Ramos (cell line): Measurements from ENCODE around the gene CTRB2.

ENCODE experiments used
- in situ Hi-C: fragments of 300-500 bp; cut with MboI; formaldehyde crosslinking; loops from one replicate; pipeline ENCODE4 v1.14.3; 2022; ENCODE audit warnings: low sequenced_read_pairs; ENCODE audit not compliant: unreplicated experiment

CTRB2 gene

DNA sequence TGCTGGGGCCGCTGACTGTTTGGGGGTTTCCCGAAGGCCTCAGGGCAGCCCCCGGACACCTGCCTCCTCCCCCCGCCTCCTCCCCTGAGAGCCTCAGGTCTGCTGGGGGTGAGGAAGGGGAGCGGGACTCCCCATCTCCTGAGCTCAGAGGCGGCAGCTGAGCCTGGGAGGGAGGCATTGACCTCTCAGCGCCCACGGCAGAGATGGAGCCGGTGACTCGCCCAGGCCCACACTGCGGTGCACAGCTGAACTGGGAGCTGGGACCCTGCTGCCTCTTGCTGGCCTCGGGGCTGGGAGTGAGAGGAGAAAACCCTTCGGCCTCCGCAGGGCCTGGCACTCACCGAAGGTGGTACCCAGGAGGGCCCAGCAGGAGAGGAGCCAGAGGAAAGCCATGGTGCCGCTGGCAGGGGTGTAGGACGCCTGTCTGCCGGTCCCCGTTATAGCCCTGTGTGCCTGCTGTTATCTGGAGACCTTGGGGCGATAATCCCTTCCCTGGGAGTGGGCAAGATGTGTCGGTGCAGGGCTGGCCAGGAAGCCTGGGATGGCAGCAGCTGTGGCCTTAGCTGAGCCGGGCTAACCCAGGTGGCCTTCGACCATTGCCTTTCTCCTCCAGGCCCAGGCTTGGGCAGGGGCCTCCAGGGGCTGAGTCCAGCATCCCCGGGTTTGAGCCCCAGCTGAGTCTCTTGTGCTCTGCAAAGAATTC is at the start of gene CTRB2:
CTRB2 (minus strand) TSS at position 413 of the 703 bp plus-strand sequence; CDS start at position 393, 20 bp downstream.
- in situ Hi-C loops: loop anchor here (10.0 to 25.0 kb wide), 2 partner anchors 178 to 555 kb away; no protein-coding TSS in a partner anchor

DNA sequence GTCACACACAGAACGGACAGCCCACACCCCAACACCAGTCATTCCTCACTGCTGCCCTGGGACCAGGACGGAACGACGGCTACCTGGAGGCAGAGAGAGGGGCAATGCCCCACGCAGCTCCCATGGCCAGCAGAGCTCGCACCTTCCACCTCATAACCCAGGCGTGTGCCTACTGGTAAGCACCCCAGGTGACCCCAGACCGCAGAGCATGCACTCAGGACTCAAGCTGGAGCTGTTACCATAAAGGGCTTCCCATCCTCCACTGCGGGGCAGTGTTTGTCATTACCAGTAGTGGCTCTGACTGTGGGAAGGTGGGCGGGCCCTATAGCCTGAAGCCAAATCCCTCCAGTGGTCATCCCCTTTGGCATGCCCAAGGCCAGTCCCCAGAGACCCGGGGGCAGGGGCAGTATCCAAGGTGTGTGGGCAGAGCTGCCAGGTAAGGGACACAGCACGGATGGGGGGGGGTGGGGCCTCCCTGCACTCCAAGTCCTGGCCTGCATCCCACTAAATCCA is 49.2 kb upstream of the CTRB2 start:
- in situ Hi-C loops: no loop called here

DNA sequence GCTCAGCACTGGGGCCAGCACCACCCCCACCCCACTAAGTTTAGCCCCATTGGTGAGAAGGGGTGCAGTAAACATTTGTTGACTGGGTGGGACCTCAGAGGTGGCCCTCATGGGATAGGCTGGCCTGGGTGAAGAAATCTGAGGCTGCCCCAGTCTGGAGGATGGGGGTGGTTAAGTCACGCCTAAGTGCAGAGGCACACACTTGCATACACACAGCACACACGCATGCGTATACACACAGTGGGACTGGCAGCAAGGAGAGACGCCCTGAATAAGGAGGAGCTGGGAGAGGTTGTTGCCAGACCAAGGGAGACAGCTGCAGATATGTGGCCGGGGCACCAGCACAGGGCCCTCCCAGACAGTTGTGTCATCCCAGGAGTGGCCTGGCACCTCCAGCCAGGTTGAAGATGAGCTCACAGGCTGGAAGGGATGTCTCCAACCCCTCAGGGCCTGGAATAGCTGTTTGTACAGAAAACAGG is 47.4 kb upstream of the CTRB2 start:
- in situ Hi-C loops: no loop called here

DNA sequence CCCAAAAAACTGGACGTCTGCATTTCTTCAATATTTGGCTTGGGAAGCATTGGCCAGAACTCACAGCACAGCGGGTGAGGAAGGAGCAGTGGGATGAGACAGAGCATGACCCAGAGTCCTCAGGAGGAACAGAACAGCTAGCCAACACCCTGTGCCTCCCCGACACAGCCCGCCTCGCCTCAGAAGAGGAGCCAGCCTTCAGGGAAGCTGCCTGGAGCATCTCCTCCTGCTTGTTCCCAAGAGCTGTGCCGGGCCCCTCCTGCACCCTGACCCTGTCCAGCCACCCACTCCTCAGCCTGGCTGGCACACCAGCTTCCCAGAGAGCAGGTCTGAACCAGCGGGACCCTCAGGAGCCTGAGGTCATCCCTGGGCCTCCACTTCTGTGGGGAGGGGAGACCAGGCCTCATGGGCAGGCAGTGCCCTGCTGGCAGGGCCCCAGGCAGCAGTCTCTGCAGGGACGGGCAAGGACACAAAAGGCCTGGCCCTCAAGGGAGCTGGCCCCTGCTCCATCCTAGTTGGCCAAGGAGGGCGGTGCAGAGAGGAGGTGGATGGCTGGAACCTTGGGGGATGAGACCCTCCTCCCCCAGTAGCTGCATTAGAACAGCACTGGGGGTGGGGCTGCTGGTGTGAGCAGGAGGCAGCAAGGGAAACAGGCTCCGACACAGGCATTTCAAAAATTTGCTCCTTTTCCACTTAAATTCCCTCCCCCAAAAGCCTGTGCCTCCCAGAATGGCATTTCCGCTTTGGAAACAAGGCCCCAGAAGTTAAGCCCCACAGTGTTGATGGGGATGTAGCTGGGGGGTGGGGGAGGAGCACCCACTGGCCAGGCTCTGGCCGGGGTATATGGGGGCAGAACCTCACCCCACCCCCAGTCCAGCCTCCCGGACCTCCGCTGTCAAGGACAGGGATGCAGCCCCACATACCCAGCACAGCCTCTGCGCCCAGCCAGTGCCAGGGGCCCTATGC is 46.3 kb upstream of the CTRB2 start:
- in situ Hi-C loops: no loop called here

DNA sequence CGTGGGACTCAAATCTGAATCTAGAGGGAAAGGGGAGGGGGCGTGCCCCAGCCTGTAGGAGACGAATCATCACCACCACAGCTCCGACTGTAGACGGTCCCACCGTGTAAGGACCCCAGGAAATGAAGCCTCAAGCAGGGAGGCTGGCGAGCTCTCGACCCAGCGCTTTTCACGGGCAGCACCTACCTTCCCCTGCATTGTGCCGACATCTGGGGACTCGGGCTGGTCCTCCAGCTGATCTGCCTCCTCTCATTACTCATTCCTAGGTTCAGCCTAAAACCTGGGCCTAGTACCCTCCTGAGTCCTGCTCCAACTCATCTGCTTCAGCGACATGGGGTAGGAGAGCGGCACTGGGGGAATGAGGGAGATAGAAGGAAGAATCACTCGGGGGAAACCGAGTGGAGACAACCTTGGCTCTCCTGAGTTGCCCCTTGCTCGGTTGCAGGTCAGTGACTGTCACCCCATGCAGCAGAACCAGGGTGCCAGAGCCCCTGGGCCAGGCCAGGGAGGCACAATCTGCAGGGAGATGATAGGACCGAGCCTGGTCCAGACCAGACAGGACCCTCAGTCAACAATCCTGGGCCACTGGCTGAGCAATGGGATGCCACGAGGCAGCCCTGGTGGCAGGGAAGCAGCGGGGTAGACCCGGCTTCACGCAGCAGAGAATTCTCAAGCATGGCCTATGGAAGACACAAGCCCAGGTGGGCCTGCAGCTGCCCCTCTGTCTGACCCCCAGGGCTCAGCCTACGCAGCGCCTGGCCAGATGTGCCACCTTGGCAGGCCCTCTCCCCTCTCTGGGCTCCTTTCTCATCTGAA is 45.3 kb upstream of the CTRB2 start:
- in situ Hi-C loops: no loop called here

DNA sequence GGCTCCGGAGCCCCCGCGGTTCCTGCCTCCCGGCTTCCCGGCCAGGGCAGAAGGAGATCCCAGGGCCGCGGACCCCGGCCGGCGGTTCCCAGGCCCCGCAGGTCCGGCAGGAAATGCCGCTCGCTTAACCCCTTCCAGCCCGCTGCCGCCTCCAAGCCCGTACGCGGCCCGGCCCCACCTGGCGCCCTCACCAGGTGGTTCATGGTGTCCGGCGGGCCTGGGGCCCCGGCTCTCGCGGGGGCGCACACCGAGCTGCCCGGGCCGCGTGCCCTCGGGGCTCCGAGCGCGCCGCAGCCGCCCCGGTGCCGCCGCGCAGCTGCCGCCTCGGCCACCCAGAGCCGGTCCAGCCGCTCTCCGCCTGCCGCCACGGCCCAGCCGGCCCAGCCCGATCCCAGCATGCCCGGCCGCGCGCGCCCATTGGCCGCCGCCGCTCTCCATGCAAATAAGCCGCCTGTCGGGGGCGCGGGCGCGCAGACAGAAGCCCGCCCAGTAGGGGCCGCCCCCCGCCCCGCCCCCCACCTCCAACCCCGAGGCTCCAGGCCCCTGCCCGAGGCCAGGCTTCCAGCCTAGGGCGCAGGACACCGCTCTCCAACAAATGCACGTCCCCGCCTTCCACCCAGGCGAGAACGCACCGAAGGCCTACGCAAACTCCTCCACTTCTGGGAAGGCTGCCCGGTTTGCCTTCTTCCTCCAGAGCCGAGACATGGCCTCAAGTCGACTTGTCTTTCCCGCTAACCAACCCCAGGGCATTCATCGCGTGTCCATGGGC is 44.5 kb upstream of the CTRB2 start, which contains the start of gene BCAR1:
BCAR1 (minus strand) TSS at position 345 of the 769 bp plus-strand sequence; CDS start at position 203, 142 bp downstream.
- in situ Hi-C loops: no loop called here

DNA sequence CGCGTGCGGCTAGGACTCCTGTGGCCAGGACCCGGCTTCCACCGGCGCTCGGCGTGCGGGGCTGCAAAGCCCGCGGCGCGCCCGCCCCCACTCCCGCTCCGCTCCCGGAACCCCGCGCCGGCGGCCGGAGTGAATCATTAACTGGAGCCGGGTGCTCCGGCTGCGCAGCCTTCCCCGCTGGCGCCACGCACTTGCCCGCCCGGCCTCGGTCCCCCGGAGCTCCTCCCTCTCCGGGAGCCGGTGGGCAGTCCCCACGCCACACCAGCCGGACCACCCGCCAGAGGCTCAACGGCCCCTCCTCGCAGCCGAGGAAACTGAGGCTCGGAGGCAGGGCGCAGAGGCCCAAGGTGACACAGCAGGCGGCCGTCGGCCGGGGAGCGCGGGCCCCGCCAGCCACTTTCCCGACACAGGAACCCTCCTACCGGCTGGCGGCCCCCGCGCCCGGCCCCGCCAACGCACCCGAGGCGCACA is 43.9 kb upstream of the CTRB2 start:
- in situ Hi-C loops: no loop called here

DNA sequence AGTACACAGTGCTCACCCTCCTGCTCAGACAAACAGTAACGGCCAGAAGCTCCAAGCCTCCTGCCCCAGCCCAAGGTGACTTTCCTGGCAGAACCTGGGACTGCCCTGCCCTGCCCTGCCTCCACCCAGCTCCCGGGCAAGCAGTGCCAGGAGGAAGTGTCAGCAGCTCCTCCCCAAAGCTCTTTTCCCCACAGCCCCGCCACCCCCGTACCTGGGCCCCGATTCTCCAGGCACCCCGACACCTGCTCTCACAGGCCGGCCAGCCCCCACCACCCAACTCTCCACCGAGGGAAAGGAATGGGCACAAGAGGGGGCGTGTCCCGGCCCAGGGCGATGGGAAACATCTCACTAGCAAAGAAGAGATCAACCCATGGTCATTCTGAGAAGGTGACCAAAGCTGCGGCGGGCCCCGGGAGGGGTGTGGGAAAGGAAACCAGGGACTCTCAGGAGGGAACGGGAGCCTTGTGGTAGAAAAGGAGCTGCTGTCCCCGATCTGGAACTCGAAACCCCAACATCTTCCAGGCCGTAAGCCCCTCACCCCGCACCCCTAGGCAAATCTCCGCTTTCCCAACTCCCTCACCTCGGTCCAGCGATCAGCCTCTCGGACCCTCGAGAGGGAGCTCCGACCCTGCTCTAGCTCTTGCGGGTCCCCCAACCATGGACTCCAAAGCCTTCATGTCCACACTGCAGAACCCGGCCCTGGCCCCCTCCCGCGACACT is 43.3 kb upstream of the CTRB2 start:
- in situ Hi-C loops: no loop called here

DNA sequence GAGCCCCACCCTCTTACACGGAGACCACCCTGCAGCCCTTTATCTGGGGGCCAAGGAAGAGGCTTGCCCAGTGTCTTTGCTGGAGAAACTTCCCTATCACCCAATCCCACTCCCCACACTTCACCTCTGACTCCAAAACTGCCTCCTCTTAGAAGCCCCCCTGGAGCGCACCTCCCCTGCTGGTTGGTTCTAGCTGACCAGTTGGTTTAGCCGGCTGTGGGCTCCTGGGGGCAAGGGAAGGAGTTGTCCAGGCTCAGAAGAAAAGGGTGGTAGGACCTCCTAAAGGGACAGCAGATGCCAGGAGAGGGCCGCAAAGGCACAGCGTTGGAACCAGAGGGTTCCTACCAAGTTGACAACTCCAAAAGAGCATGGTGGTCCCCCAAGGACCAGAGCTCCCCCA is 42.5 kb upstream of the CTRB2 start:
- in situ Hi-C loops: no loop called here

DNA sequence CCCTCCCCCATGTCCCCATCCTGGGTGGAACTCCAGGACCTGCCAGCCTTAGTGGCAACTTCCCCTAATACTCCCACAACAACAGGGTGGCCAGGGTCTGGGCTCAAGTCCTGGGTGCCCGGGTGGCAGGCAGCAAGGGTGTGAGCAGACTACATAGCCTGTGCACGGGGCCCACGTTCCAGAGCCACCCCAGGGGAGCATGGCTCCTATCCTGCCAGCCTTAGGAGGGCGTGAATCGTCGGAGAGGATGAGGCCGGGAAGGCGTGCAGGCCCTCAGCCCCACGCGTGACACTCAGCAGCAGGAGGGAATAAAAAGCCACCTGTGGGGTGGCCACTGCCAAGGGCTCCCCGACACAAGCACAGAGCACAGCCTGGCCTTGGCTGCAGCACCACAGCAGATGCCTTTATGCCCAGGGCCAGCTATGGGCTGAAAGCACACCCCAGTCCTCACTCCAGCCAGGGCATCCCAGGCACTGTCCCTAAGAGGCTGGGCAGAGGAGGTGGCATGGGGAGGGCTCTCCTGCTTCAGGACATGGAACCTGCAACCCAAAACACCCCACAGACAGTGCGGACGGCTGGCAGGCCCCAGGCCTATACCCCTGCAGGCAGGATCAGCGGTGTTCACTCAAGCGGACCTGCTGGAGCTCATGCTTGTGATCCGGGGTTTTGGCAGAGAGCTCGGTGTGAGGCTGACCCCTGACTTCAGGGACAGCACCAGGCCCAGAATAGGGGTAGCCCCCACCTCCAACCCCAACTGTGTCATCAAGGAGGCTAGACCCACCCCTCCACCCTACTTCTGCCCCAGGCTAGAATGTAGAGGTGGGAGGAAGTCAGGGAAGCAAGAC is 41.8 kb upstream of the CTRB2 start:
- in situ Hi-C loops: no loop called here

DNA sequence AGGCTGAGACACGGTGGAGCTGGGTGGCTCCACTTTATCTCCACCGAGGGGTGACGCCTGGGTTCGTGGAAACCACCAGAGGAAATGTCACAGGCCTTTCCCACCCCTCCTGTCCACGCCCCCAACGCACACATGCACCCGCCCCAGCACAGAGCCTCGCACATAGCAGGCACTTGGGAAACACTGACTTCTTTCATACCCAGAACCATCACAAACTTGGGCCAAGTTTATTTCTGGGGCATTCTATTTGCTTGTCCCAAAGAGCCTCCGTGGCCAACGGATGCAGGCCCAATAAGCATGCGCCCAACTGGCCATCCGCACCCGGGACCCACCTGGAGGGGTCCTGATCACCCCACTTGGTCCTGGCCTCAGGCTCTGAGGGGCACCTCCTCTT is 41.2 kb upstream of the CTRB2 start:
- in situ Hi-C loops: no loop called here

DNA sequence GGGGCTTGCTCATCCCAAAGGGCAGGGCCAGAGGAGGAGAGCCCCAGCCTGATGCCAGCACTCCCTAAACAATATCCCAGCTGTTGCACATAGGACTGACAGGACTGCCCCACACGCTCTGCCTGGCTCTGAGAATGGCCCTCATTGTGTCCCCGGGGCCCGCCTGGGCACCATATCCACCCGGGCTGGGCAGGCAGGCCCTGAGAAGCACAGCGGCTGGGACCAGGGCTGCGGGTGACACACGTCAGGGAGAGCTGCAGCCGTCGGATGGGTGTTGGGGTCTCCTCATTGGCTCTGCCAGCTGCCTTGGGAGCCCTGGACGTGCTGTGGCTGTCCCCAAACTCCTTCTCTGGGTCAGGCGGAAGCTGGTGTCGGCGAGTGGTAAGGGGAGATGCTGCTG is 40.3 kb upstream of the CTRB2 start:
- in situ Hi-C loops: no loop called here

DNA sequence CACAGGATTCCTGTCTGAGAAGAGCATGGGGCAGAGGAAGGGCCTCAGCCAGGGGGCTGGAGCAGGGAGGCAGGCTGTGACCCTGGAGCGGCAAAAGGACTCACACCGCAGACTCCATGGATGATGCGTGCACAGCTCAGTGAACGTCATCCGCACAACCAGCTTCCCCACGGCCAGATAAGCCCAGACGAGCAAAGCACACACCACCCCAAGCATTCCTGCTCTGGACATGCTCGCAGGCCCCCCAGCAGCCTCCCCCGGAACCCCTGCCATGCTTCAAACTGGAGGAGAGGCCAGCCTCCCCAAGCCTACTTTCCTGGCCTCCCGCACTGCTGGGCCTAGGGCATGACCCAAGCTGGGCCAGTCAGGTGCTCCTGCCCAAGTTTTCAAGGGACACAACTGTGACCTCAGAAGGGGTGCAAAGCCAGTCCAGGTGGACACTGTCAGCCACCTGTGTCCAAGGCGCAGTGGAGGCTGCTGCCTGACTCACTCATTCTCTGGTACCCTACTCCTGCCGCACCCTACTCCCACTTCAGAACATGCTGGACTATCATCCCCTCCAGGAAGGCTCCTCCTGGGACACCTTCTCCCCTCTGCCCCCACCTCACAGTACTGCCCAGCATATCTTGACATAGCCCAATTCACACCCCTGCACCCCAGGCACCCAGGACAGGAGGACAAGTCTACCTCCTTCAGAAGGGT is 39.7 kb upstream of the CTRB2 start:
- in situ Hi-C loops: no loop called here

DNA sequence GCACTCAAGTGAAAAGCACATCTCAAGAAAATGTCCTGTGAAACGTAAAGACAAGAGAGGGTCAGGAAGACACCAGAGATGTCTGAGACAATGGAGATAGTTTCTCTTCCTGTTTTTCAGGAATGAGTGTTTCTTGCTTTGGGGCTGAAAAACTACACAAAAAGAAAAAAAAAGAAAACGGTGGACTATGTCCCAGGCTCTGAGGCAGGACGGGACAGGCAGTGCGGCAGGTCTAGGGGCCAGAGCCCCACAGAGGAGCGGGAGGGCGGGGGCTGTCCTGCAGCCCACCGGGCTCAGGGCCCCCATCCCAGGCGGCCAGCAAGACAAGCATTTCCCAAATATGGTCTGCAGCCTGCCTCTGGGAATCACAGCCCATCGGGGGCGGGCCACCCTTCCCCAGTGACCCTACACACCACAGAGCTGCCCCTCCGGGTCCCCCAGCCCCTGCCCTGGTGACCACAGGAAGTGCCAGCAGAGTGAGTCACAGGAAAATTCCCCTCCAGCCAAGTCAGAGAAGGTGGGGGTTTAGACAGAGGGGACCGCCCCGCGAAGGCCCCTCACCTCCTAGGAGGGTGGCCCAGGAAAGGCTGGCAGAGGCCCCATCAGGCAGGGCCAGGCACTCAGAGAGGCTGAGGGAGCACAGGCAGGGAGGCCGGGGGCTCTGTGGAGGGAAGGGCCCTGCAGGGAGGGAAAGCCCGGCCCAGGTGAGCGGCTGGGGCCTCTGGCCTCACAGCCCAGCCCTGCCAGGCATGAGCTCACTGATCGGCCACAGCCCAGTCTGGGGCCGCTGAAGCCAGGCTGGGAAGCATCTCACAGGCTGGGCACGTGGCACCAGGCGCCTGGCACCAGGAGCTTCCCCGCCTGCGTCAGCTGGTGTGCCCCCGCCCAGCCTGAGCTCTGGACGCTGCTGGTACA is 38.1 kb upstream of the CTRB2 start:
- in situ Hi-C loops: no loop called here

DNA sequence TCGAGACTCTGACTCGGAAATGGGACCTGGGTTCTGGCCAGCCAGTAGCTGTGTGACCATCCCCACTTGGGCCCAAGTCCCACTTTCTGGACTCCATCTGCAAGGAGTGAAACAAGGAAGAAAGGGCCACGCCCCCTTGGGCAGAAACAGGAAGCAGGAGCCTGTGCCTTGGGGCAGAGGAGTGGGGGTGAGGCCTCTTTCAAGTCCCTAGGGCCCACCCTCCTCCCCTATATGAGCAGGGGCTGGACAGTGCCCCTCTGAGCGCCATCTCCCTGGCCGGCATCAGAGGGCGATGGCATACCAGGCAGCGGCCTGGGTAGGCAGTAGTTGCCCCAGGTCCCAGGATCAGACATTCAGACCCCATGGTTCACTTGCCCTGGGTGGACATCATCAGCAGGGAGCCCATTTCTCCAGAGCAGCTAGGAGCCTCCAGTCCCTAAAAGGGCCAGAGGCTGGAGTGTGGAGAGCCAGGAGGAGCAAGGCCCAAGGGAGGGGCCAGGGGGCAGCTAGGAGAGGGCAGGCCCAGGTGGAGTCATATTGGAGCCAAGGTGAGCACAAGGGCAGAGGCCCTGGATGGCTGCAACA is 37.4 kb upstream of the CTRB2 start:
- in situ Hi-C loops: no loop called here
